GM13977 (cell line): Measurements from ENCODE around the gene AOAH.
"Not testable (repeated sequence)": the region's sequence is repeated elsewhere in the genome, so short reads cannot be mapped to it uniquely, and the experiment has no call there.

Experiments
- DNase-seq: peaks from one replicate; pipeline ENCODE4 v3.0.0; 2012; ENCODE audit warnings: low spot score
- CTCF ChIP-seq: IDR thresholded peaks from 2 replicates; pipeline ENCODE4 v1.5.1; 2012; ENCODE audit warnings: mild to moderate bottlenecking, control low read depth; ENCODE audit not compliant: insufficient read depth; ENCODE audit errors: extremely low read depth, missing control alignments
- in situ Hi-C: fragments of 300-500 bp; cut with MboI; formaldehyde crosslinking; loops from one replicate; pipeline ENCODE4 v1.12.0; 2022; ENCODE audit warnings: low sequenced_read_pairs, low pct_unique_long_range_greater_than_20kb, mixed read lengths, inconsistent platforms; ENCODE audit not compliant: unreplicated experiment

Gene AOAH

GRCh38 chr7:36723291-36723690 is 1.0 kb downstream of the AOAH start:
- no peak for TF ChIP-seq CTCF
- no peak for DNase-seq
- in situ Hi-C loops = no loop called here

GRCh38 chr7:36719083-36719632 is 5.1 kb downstream of the AOAH start:
- in situ Hi-C loops = no loop called here
- no peak for TF ChIP-seq CTCF
- no peak for DNase-seq

DNA sequence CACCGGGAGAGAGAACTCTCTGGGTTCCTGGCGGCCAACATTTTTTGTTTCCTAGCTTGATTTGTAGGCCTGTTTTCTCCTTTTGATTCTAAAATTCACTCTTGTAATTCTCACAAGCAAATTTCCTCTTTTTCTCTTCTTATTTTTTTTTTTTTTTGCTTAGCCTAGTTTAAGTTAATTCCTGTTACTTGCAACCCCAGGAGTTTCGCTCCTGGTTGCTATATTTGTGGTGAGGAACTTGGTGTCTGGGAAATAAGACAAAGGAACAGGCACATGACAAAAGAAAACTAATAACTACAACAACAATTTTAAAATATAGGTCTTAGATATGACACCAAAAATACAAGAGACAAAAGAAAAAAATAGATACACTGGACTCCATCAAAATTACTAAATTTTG is 6.7 kb downstream of the AOAH start:
- in situ Hi-C loops = no loop called here
- DNase-seq = no peak
- no peak for TF ChIP-seq CTCF

GRCh38 chr7:36716802-36717201 is 7.5 kb downstream of the AOAH start:
- in situ Hi-C loops, DNase-seq: not testable (repeated sequence)

DNA sequence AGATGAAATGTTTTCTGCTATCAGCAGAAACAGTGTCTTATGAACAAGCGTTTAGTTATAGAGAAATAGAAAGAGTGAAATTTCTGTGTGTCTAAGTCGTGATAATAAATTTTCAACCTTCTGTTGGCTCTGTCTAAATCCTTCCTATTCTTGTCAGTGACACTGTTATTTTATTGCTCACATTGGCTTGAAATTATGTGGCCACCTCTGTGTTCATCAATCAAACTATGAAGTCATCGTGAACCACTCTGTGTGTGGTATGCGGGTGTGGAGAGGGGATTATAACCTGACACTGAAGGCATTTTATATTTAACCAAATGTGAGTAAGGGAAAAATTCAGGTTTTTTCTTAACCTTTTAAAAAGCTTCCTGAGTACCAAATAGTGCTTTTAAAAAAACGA is 12.3 kb downstream of the AOAH start:
- TF ChIP-seq CTCF = no peak
- in situ Hi-C loops = no loop called here

GRCh38 chr7:36711256-36711655 is 13.0 kb downstream of the AOAH start:
- in situ Hi-C loops = no loop called here
- no peak for TF ChIP-seq CTCF

More for the DNA sequence above, 12.3 kb downstream of the AOAH start:
- DNase-seq = no peak

DNA sequence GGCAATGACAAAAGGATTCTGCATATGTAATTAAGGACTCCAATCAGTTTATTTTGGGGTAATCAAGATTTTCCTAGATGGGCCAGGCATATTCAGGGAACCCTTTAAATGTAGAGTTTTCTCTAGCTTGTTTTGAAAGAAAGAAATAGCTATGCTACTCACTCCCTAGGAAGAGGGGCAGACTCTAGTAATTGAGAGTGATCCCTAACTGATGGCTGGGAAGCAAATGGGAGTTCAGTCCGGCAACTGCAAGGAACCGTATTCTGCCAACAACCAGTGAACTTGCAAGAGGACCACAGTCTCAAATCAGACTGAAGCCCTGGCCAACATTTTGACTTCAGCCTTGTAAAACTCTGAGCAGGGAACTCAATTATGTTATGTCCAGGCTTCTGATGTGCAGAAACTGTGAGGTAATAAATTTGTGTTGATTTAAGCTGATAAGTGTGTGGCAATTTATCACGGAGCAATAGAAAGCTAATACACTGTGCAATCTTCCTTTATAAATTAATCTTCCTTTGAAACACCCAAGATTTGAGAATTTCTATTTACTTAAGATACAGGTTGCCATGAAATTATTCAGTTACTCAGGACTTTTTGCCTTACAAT is 14.0 kb downstream of the AOAH start:
- in situ Hi-C loops = no loop called here
- no peak for TF ChIP-seq CTCF
- DNase-seq = no peak

More at GRCh38 chr7:36711256-36711655, 13.0 kb downstream of the AOAH start:
- DNase-seq = no peak
